Measurements from ENCODE around the gene STK32B. TPM values are rescaled to one million over a fixed set of nuclear protein-coding genes. Genes with fewer than 3 reads are reported as not detected.
A peak's percentile ranks its signal among the peaks of the same experiment; 100 is the strongest.
"Not testable (repeated sequence)": the region's sequence is repeated elsewhere in the genome, so short reads cannot be mapped to it uniquely, and the experiment has no call there.

Gene STK32B
- total RNA-seq, 1 experiment from 2014 or later: 11.7 TPM

DNA sequence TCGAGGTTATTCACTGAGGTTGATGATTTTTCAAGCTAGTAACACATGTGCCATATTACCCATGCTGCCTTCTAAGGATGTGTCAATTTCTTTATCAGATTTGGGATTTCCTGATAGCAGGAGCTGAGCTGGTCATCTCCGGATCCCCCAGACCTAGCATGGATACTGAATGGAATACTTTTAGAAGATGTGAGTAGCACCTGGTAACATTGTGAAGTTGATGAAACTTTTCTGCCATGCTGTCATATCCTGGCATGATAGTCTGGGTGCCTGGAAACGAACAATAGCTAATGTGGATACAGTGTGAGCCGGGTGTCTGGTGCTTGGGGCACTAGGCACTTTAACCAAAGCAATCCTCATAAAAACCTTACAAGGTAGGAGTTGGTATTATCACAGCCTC lies 21.1 kb upstream of the STK32B start:
- no peak for DNase-seq (ENCODE audit: low read depth)

DNA sequence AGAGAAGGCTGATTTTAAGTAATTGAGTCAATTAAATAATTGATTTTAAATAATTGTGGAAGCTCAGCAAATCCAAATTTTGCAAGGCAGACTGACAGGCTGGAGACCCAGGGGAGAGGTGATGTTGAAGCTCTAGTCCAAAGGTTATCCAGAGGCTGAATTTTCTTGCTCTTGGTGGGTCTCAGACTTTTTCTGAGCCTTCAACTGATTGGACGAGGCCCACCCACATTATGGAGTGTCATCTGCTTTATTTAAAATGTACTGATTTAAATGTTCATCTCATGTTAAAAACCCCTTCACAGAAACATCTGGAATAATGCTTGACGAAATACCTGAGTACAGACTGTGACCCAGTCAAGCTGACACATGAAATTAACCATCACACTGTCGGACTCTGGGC lies 20.4 kb upstream of the STK32B start:
- no peak for DNase-seq (ENCODE audit: low read depth)

DNA sequence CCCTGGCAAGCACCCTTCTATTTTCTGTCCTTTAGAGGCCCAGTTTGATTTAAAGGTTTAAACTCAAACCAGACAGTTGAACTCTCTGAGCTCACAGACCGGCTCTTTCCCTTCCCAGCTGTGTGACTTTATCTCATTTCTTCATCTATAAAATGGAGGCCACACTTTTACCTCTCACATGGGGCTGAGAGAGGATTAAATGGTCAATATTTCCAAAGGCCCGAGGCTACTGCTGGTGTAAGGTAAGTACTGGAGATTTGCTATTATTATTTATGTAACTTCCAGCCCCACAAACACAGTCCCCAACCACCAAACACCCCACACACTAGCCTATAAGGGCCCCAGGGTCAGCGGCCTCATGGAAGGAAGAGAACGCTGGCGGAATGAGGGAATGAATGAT lies 18.5 kb upstream of the STK32B start:
- no peak for DNase-seq (ENCODE audit: low read depth)

DNA sequence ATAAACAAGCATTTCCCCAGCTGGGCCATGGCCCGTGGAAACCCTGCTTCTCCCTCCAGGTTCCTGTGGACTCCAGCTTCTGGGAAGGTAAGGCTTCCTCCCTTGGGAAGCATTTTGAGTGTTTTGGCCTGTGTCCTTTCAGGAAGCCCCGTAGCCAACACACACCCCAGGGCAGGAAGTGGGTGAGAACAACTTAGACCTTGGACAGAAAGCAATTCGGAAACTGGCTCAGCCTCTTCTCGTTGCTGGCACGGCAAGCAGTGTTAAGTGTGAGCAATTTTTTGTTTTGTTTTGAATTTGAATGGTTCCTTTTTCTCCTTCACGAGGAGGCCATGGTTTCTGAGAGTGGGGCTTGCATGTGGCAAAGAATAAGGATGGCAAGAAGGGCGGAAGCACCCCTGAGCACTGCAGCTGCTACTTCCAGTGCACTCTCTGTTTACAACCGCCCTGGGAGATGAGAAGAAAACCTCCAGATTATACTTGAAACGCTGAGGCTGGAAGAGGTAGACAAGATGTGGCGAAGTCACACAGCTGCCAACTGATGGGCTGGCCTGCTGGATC lies 17.9 kb upstream of the STK32B start:
- peak; percentile 73 for DNase-seq (ENCODE audit: low read depth)

DNA sequence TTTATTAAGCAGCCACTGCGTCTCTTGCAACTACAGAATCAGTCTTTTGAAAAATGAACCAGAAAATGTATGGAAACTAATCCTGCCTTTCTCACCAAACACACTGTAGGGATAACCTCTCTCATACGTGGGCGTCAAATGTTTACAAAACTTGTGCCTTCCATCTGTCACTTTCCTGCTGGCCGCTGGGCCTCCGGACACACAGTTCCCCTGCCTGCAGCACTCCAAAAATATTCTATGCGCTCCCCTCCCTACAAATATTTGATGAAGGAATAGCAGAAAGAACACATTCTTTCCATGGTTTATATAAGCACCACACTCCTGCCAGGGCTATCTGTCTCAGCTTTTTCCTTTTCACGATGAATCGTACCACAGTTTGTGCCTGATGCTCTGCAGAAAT lies 17.1 kb upstream of the STK32B start:
- DNase-seq (ENCODE audit: low read depth): no peak

DNA sequence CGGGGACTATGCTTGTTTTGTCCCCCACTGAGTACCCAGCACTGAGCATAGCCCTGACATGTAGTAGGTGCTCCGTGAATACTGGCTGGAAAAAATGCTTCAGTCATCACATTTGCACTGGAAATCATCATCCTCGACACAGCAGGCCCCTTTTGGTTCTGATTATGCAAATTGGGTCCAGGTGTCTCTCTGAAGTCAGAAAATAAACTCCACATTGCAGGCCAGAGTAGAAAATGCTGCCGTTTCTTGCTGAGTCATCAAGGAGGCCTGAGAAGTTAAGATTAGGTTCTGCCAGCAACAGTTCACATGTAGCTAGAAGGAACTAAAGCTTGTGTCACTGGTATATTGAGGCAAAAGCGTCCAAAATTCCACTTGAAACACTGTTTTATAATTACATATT lies 15.0 kb upstream of the STK32B start:
- DNase-seq (ENCODE audit: low read depth): peak; percentile 47

DNA sequence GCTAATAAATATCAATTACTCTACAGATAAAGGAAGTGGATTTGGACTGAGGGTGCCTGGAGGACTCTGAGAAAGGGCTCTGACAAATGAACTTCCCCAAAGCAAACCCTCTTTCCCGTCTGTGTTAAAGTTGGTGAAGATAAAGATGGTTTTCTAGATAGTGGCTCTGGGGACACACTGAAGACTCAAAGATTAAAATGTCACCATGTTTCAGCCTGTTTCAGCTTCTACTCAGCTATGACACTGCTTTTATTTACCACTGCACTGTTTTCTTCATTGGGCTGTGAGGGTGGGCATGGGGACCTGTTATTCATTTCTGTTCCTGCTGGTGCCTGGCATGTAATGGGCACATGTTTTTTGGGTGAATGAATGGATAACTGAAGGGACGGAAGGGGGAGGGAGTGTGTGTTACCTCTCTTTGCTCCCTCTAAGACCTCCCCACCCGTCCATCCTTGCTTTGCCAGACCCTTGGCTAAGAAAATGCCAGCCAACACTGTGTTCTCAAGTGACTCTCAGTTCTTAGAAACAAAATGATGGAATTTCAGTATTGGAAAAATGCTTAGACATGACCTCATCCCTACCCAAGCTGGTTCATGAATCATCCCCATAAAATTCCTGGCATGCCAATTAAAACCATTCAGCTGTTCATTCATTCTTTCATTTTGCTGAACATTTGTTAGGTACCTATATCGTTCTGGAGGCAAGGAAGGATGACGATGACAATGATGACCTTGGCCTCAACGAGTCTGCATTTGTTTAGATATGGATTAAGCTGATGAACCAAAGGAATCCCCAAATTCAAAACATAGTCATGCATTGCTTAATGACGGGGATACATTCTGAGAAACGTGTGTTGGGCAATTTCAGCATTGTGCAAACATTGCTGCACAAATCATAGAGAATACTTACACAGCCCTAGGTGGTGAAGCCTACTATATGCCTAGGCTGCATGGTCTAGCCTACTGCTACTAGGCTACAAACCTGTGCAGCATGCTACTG lies 13.4 kb upstream of the STK32B start:
- DNase-seq (ENCODE audit: low read depth): peak; percentile 87

DNA sequence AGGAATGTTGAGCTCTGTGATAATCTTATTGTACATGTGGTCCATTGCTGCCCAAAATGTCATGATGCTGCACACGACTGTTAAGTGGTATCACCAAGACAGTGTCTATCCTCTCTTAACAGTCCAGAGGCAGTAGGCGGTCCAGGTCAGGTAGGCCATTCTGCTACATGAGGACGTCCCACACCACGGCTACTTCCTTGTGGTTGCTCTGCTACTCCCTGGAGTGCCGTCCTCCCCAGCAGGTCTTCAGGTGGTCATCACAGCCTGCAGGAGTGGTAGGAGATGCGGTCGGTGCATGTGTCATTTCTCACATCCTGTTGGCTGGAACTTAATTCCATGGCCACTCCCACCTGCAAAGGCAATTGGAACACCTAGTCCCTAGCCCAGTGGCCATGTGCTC lies 11.5 kb upstream of the STK32B start:
- no peak for DNase-seq (ENCODE audit: low read depth)

DNA sequence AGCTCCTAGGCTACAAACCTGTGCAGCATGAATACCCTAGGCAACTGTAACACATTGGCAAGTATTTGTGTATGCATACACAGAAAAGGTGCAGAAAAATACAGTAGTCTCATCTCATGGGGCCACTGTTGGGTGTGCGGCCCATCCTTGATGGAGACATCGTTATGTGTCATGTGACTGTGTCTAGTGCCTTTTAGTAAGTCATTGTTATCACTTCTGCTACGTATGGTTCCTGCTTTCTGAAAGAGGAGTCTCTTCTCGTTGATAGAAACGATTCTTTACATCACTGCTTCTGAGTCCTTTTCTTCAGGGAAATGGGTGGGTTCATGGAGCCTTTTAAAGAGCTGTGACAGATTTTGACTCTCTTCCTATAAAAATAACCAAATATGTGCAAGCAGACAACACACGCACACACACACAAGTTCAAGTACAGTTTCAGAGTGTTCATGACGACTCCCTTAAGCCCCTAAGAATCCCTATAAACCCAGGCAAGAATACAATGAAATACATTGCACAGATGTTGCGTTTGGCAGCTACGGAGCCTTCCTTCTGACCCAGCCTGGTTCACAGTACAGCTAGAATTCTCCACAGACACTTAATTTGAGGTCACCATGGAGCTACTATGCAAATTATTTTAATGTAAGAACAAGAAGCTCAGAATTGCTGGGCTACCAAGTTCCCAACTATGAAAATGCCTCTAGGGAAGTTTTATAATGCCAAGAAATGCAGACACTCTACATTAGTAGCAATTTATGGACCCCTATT lies 10.2 kb upstream of the STK32B start:
- DNase-seq (ENCODE audit: low read depth): no peak

DNA sequence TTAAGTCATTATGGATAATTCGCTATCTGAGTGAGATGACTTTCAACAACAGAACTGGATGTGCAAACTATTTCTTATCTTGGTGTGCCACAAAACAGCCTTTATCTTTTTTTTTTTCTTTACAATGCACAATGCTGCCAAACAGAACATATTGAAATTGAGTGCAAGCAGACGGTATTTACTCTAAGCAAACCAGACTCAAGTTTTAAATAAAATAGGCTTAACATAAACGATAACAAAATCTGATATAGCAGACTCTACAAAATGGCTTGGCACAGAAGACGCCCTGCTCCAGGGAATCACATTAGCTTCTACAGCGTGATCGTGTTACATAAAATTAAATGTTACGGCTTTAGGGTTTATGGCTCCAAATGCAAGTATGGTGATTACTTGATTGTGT lies 9.6 kb upstream of the STK32B start:
- DNase-seq (ENCODE audit: low read depth): no peak

DNA sequence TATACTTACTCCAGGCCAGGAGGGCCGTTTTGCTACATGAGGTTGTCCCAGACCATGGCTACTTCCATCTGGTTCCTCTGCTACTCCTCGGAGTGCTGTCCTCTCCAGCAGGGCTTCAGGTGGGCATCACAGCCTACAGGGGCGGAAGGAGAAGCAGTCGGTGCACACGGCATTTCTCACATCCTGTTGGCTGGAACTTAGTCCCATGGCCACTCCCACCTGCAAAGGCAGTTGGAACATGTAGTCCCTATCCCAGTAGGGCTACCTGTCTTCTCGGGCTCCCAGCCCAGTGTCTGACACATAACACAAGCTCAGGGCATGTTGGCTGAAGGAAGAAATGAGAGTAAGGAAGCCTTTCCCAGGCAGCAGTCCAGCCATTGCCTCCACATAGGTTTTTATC lies 7.7 kb upstream of the STK32B start:
- DNase-seq (ENCODE audit: low read depth): no peak

DNA sequence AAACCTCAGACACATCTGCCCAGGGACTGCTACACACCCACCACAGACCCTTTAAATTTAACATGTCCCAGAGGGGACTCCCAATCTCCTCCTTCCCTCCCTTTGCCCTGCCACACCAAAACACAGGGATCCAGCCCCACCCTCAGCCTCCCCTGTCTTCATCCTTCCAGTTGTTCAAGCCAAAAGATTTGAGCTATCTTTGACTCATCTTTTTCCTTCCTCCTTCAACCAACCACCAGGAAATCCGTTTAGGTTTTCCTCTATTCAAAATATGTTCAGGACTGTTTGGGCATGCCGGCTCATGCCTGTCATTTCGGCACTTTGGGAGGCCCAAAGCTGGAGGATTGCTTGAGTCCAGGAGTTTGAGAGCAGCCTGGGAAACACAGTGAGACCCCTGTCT lies 6.9 kb upstream of the STK32B start:
- DNase-seq (ENCODE audit: low read depth): no peak

DNA sequence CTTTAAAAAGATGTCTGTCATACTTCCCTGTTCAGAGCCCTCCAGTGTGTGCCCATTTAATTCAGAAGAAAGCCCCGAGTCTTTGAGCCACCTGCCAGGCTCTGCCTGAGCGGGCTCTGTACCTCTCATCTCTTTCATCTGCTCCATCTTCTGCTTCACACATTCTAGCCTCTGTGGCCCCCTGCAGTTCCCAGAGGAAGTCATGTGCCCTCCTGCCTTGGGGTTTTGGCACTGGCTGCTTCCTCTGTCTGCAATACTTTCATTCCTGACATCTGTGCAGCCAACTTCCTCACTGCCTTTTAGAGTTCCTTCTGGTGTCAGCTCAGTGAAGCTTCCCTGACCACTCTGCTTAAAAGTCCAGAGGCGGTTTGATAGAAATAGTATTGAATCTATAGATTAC lies 6.2 kb upstream of the STK32B start:
- peak; percentile 74 for DNase-seq (ENCODE audit: low read depth)

DNA sequence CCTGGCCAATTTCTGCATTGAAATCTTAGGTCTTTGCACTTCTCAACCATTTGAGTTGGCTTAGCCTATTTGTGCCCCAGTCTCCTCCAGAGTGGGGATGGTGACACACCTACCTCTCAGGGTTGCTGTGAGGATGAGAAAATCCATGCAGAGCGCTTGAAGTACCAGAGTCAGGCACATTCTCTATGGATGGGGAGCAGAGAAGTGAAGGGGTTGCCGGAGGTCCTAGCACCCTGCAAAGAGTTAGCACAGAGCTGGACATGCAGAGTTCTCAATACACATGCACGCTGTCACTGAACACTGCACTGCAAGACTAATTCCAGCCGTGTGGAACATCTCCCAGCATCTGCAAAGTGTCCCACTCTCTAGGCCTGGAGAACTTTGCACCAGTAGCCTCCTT lies 2.6 kb upstream of the STK32B start:
- DNase-seq (ENCODE audit: low read depth): no peak

DNA sequence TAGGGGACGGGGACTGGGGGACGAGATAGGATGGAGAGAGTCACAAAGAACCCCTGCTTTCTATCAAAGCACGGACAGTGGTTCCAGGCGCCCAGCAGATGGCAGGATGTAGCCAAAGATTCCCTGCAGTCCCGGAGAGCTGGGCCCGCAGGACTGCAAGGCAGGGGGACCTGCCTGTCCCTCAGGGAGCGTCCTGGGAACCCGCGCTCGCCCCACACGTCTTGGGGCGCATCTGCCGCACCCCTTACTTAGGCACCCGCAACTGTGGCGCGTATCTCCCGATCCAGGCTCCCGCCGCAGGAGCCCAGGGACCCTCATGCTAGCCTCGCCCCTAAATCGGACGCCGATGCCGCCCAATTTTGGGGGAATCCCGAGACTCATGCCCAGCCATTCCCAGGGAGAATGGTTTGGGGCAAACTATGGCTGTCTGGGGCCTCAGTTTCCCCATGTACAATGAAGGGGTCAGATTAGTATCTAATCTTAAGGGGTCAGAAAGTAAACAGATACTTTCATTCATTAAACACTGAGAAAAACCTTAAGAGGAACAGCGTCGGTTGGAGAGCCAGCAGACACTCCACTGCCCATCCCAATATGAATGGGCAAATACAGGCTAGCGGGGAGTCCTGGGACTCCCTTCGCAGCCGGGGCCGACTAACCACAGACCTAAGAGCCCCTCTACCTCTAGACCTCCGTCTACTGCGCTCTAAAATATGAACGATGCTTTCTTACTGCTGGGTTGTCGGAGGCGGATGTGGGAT lies 581 bp upstream of the STK32B start:
- peak; percentile 78 for DNase-seq (ENCODE audit: low read depth)

DNA sequence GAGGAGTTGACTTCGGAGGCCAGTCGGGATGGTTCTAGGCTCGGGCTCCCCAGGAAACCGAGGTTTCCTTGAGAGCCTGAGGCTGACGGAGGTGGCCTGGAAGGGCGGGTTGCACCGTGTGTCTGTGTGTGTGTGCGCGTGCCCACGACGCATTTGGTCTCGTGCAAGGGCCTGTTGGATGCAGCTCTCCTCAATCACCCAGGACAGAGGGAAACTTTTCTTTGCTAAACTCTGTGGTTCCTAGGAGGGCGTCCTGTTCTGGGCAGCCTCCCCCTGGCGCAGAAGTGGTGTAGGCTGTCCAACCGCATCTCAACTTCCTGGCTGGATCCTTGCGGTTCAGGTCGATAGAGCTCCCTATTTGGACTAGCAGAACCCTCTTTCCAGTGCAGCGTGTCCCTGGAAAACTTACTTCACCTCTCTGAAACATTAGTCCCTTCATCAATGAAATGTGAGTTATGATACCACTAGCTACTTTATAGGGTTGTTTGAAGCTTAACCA lies 973 bp downstream of the STK32B start:
- peak; percentile 57 for DNase-seq (ENCODE audit: low read depth)

DNA sequence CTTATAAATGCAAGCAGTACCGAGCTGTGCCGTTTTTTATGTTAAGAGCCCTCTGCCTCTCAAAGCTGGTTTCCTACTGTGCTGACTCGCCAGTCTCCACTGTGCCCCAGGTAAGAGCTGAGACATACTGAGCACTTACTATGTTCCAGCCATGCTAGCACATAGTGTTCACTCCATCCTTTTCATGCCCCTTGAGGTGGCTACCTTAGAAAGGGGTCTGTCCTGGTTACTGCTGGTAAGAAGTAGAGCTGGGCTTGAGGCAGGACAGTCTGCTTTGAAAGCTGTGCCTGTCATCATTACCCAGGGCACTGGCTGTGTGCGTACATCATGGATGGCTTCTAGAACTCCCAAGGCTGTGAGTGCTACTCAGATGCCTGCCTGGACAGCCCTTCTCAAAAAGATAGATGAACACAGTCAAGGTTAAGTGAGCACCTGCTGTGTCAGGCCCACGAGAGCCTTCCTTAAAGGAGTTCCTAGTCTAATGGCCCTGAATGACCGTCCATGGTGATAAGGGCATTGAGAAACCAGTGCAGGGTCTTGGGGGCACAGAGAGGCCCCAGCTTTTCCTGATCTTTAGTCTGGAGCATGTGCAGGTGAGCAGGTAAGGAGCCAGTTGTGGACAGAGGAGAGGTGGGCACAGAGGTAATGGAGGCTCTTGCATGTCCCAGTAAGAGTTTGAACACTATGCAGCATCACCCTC lies 1.6 kb downstream of the STK32B start:
- no peak for DNase-seq (ENCODE audit: low read depth)

DNA sequence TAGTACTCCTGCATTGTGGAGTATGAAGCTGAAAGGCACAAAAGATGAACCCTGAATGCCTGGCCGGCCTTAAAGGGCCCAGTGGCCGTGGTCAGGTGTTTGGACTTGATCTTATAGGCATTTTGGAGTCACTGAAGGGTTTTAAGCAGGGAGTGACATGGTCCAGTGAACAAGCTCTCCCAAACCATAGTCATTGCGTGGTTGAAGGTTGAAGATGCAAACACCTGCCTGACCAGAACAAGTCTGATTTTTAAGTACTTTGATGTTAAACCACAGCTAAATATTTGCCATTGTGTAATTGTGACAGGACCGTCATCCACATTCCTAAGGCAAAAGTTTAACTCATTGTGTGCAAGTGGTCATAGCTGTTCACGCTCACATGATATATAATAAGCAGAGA lies 3.3 kb downstream of the STK32B start:
- no peak for DNase-seq (ENCODE audit: low read depth)

DNA sequence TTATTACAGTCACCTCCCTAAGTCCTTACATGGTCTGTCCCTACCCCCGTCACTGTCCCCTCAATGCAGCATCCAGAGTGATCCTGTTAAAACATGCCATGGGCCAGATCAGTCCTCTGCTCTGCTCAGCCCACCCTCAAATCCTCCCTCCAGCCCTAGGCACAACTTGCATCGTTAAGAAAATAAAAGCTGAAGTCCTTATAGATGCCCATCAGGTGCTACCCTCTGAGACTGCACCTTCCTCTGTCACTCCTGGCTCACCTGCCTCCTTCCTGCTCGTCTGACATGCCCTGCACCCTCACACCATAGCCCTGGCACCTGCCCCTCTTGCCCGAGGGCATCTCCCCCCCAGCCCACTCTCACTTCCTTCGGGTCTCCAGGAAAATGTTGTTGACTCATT lies 4.1 kb downstream of the STK32B start:
- DNase-seq (ENCODE audit: low read depth): no peak

DNA sequence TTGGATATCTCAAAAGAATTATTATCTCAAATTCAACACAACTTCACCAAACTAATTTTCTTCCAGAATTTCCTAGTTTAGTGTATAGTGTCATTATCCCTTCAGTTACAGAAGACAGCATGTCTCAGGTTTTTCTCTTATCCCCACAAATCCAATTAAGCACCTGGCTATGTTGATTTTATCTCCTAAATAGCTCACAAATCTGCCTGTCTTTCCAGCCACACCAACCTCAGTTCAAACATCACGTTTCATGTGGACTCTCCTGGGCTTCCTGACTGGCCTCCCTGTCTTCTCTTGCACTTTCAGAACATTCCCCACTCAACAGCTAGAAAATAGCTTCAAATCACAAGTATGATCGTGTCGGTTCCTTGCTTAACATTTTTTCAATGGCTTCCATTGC lies 14.8 kb downstream of the STK32B start:
- no peak for DNase-seq (ENCODE audit: low read depth)

DNA sequence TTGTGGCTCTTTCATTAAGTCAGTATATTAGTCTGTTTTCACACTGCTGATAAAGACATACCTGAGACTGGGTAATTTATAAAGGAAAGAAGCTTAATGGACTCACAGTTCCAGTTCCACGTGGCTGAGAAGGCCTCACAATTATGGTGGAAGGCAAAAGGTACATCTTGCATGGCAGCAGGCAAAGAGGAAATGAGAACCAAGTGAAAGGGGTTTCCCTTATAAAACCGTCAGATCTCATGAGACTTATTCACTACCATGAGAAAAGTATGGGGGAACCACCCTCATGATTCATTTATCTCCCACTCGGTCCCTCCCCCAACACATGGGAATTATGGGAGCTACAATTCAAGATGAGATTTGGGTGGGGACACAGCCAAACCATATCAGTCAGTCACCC lies 15.7 kb downstream of the STK32B start:
- not testable (repeated sequence) for DNase-seq (ENCODE audit: low read depth)
